Suprapubic skin (tissue), 4 donors: ENCODE measurements around the gene VCAM1.

ENCODE experiments used
- POLR2A ChIP-seq, 2 donors: fragments of 450-650 bp; IDR thresholded peaks; one replicate each; pipeline ENCODE4 v1.6.1; 2017; ENCODE audit warnings: antibody characterized with exemption in 2 of 2, mild to moderate bottlenecking in 2 of 2, moderate library complexity in 2 of 2
- POLR2AphosphoS5 ChIP-seq, 3 donors: sonication (generic); formaldehyde crosslinking; IDR thresholded peaks; one replicate each; pipeline ENCODE4 v1.6.1; 2017; ENCODE audit warnings: antibody characterized with exemption in 3 of 3
- TF ChIP-seq, protein P1 (sequence below), 2 donors: fragments of 200-600 bp in 1 of 2; fragments of 450-650 bp in 1 of 2; sonication (generic) in 1 of 2; IDR thresholded peaks; one replicate each; pipeline ENCODE4 v1.5.1; 2016 to 2019; ENCODE audit warnings: antibody characterized with exemption in 2 of 2, mild to moderate bottlenecking in 1 of 2, moderate library complexity in 1 of 2

GRCh38 chr1:100736746-100737145, 17.2 kb downstream of the VCAM1 start:
- TF ChIP-seq, protein P1, sequence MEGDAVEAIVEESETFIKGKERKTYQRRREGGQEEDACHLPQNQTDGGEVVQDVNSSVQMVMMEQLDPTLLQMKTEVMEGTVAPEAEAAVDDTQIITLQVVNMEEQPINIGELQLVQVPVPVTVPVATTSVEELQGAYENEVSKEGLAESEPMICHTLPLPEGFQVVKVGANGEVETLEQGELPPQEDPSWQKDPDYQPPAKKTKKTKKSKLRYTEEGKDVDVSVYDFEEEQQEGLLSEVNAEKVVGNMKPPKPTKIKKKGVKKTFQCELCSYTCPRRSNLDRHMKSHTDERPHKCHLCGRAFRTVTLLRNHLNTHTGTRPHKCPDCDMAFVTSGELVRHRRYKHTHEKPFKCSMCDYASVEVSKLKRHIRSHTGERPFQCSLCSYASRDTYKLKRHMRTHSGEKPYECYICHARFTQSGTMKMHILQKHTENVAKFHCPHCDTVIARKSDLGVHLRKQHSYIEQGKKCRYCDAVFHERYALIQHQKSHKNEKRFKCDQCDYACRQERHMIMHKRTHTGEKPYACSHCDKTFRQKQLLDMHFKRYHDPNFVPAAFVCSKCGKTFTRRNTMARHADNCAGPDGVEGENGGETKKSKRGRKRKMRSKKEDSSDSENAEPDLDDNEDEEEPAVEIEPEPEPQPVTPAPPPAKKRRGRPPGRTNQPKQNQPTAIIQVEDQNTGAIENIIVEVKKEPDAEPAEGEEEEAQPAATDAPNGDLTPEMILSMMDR (IDR thresholded peaks at IDR 0.05) = no peak
- TF ChIP-seq POLR2AphosphoS5 (IDR thresholded peaks at IDR 0.05) (no peak), POLR2A (IDR thresholded peaks at IDR 0.05) (no peak)
